Measurements from ENCODE around the gene BTBD18. TPM values are rescaled to one million over a fixed set of nuclear protein-coding genes. Genes with fewer than 3 reads are reported as not detected.

The BTBD18 gene
- polyA plus RNA-seq (ENCODE audit: insufficient read length in 12 of 12), result under 1 TPM in 9 of 12 donors, not detected in 3; 0.07 to 0.30 (median 0.13) TPM
- long read RNA-seq, donor 1, result 0 reads
- long read RNA-seq, donor 2, result 0 reads
- long read RNA-seq, donor 3, result 0 reads
- long read RNA-seq, donor 4, result 0 reads
- long read RNA-seq, donor 5, result 0 reads
- long read RNA-seq, donor 6, result 0 reads
- long read RNA-seq, donor 7, result 0 reads
- long read RNA-seq, donor 8, result 0 reads
- long read RNA-seq, donor 9, result 0 reads
- long read RNA-seq, donor 10, result 0 reads
- long read RNA-seq, donor 11, result 0 reads

DNA sequence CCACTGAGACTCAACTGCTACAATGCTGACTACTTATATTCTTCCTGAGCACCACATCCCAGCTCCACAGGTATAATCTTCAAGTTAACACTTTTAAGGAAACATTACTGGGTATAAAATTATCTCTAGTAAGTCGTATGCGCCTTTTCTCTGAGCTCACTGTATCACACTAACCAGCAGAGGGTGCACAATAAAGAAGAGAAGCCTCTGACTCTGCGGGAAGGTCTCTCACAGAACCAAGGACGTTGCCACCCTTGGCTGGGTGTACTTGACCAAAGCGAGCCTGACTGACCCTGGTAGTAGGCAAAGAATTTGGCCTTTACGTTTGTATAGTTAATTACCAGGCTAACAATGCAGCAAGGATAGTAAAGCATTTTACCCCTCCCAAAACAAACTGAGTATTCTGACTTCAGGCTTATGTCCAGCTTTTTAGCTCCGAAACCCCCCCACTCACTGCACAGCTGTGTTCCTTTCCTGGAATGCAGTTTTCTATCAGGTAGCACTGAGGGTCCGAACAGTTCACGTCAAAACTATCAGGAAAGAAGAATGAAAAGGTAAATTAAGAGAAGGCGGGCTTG, at the start of gene BTBD18:
Gene BTBD18 (minus strand): TSS at position 144 of the 578 bp plus-strand sequence. CDS start 631 bp downstream, outside the sequence.
- DNase-seq, result no peak

- DNase-seq, result no peak
These were observed 49.5 kb upstream of the BTBD18 start for GRCh38 chr11:57801183-57801485.

- peak; percentile 73 for DNase-seq
These were observed 49.0 kb upstream of the BTBD18 start for GRCh38 chr11:57800444-57801182.

GRCh38 chr11:57798905-57799559, 47.4 kb upstream of the BTBD18 start:
- no peak for DNase-seq

DNA sequence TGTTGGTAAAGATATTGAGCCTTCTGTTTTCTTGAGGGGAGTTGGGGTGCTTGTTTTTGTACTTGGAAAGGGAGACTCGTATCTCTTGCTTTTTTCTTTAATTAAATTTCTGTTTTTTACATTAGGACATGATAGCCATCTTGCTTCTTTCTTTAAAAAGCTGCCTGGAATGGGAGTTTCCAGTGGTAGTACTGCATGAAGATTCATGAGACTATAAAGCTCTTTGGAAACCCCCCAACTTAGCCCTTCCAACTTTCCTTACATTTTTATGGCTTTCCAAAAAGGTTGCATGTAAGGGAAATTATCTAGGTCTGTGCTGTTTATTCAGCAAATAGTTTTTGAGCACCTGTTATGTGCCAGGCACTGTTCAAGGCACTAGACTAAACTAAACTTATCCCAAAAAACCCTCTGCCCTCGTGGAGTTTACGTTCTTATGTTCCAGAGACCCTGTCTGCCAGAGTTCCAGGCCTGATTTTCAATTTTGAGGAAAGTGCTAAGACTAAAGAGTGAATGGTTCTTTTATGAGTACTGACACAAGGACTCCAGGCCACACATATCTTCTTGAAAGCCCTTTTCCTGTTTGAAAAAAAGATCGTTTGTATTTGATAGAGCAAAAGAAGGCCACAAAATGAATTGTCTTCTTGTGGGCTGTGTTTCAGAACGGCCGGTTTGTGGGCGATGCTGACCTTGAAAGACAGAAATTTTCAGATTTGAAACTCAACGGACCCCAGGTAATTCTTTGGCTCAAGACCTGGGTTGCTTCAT, 41.9 kb upstream of the BTBD18 start:
- no peak for DNase-seq

DNA sequence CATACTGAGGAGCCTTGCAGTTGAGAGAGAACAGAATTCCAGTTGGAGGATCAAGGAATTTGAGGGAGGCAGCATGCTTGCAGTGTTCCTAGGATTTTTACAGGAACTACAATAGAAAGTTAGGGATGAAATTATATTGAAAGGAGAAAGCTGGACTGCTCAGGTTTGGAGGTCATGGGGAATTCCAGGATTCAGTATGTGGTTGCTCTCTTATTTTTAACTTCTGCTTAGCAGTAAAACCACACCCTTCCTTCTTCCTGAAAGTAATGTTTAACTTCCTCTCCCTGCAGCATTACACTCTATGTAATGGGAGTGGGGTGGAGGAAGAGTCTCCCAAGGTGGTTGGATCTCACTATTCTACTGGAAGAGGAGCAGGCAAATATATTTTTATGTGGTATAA, 41.3 kb upstream of the BTBD18 start:
- DNase-seq, result no peak

DNA sequence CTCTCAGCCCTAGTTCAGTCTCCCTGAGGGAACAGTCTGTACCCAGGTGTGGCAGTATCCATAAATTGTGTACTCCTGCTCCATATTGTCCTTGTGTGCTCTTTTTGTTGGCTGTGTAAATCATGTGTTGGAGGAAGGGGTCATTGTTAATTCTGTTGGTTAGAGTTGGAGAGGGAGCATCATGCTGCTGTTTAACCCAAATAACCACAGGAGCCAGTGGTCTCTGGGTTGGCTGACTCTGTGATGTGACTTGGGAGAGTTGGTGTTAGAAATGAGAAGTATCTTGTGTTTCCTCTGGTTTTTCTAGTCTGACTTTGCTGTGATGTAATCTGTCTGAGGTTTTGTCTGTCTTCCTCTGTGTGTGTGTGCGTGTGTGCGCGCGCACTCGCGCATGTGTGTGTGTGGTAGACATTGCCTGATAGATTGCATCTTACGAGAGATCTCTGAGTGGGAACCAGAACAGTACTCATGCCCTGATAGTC, 40.5 kb upstream of the BTBD18 start:
- DNase-seq, result no peak

DNA sequence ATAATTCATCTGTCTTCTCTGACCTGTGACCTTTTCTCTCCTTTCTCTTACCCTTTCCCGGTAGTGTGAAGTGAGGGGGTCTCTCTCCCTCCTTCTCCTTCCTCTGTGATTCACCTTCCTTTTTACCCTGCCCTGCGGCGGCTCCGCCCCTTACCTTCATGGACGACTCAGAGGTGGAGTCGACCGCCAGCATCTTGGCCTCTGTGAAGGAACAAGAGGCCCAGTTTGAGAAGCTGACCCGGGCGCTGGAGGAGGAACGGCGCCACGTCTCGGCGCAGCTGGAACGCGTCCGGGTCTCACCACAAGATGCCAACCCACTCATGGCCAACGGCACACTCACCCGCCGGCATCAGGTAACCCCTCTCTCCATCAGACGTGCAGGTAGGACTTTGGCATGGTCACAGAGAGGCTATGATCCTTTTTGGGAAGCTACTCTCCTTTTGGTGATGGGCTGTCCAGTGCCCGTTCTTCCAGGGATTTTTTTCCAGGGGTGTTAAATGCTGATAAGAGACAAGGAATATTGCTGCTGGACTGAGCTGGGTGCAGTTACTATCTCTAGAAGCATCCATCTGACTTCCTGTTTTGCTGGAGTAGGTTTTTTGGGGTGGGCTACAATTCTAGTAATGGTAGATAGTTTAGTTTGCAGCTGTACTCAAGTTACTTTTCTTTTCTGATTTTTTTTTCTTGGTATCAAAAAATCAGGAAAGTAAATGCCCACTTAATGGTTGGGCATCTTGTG, 39.9 kb upstream of the BTBD18 start:
- DNase-seq, result no peak

DNA sequence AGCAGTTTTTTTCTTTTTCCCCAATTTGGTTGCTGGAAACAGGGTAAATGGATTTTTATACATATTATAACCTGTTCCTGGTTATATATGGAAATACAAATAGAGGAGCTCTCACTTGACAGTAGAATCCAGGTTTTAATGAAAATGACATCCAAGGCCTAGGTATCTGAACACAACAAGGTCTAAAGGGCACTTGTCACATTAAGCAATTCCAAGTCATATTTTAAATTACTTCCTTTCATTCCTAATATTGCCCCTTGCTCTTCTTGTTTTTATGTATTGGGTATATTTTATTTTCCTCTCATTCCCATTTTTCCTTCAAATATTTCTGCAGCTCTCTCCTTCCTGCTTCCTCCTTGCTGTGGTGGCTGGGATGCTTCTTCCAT, 37.1 kb upstream of the BTBD18 start:
- DNase-seq, result no peak

DNA sequence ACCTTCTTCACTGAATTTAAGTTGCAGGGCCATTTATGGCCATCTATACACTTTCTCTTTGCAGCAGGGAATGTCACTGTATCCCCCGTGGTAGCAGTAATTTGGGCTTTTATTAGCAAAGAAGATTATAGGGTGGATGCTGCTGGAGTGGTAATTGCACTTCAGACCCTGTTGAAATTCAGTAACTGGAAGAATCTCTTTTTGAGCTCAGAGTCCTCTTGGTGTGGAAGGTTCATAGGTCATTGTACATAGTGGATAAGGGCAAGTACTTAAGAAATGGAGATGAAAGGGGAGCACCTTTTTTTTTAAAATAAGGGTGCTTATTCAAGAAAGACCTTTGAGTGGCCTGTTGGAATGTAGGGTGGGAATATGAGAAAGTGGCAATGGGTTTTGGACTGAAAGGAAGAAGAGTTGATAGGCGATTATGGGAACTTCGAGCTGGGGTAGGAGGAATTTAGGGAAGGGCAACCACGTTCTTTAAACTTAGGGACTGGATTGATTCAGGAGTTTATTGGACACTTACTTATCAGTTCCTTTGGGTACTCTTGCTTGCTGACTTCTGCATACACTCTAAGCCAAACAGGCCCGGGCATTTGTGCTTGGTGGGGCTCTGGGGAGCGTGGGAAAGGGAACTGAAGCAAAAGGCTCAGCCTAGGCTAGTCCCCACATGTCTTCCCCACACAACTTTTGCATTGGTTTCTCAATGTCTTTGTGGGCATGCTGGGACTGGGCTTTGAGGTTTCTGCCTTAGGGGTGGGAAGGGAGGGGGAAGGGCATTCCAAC, 36.5 kb upstream of the BTBD18 start:
- no peak for DNase-seq

- no peak for DNase-seq
These were observed 35.5 kb upstream of the BTBD18 start for GRCh38 chr11:57787006-57787604.

DNA sequence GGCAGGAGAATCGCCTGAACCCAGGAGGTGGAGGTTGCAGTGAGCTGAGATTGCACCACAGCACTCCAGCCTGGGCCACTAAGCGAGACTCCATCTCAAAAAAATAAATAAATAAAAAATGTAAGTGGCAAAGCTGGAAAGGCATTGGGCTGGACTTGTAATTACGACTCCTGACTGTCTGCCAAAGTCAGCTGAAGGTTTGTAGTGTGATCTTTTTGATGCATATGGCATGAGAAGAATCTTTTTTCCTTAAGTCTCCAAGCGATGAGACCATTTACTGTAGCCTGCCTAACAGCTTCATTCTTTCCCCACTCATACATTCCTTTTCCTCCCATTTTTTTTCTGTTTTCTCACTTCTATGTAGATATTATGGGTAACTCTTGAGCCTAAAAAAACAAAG, 34.8 kb upstream of the BTBD18 start:
- no peak for DNase-seq

DNA sequence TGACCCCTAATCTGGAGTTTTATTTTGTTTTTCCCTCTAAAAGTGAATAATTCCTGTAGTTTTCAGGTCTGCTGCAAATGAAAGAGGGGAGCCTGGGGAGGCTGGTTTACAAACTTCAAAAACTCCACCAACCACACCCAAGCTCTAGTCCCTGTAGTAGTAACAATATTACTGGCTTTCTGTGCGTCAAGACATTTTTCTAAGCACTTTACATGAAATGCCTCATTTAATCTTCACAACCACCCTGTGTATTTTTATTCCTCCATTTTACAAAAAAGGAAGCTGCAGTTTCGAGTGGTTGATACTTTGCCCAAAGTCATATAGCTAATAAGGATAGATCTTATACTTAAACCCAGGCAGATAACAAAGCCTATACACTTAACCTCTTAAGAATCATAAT, 33.5 kb upstream of the BTBD18 start:
- no peak for DNase-seq

GRCh38 chr11:57781529-57781943, 29.9 kb upstream of the BTBD18 start:
- DNase-seq, result no peak

- DNase-seq, result no peak
These were observed 27.7 kb upstream of the BTBD18 start for GRCh38 chr11:57779276-57779675.

DNA sequence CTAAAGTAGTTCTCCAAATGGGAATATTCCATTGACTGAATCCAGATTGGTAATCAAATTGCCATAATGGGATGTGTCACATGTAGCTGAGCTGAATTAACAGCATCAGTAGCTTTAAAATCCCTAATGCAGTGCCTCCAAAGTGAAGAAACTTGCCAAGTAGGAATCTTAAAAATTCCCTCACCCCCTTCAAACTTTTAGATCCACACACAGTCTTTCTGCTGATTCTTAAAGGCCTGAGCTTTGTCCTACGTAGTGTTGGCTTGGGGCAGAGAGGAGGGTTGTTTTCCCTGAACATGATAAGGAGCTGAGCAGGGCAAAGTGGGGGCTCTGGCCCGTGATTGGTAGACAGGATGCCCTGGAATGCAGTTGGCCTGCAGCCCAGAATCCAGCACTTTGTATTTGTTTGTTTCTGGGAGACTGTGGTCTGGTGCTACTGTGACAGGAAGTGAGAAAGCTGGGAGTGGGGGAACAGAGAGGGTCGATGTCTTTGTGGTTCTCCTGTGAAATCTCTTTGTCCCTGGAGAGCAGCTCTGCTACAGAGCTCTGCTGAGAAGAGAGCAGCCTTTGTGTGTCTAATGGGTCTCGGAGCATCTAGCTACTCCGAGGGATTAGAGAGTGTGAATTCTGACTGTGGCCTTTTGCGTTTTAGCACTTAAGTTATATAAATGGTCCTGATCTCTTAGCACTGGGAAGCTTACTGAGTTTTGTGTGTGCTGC, 26.9 kb upstream of the BTBD18 start:
- peak; percentile 85 for DNase-seq

DNA sequence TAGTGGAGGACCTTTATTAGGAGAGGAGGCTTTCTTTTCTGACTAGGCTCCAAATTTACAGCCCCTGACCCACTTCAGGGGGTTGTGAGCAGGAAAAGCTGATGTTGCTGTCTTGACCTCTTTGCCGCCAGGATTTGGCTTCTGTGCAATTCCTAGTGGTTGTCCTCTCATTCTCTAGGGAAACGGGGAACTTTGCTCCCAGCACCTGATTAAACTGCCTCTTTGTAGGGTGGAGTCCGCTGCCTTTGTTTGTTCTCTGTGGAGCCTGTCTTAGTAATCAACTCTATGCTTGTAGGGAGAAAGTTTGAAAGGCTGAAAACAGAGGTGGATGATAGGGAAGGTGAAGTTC, 26.3 kb upstream of the BTBD18 start:
- no peak for DNase-seq

GRCh38 chr11:57776577-57777210, 25.1 kb upstream of the BTBD18 start:
- no peak for DNase-seq

- DNase-seq, result peak; percentile 24
These were observed 24.5 kb upstream of the BTBD18 start for GRCh38 chr11:57776031-57776521.
